GM19438 (cell line): Measurements from ENCODE around the gene KL.
A peak's percentile ranks its signal among the peaks of the same experiment; 100 is the strongest.

Experiments
- ATAC-seq: cut with Tn5 transposase; IDR thresholded peaks from one replicate; pipeline ENCODE4 v1.9.1; 2021; ENCODE audit warnings: low read depth; ENCODE audit not compliant: unreplicated experiment

The KL gene

GRCh38 chr13:33107361-33107760 lies 91.1 kb downstream of the KL start:
- ATAC-seq = no peak

GRCh38 chr13:33108620-33109019 lies 92.4 kb downstream of the KL start:
- ATAC-seq = no peak

GRCh38 chr13:33109271-33109697 lies 93.1 kb downstream of the KL start:
- ATAC-seq = peak; percentile 44

- ATAC-seq = peak; percentile 47
These were observed 93.6 kb downstream of the KL start for GRCh38 chr13:33109801-33110200.

- ATAC-seq = no peak
These were observed 94.1 kb downstream of the KL start for GRCh38 chr13:33110386-33110712.

- ATAC-seq = no peak
These were observed 94.6 kb downstream of the KL start for GRCh38 chr13:33110713-33111413.

GRCh38 chr13:33111414-33112110 lies 95.3 kb downstream of the KL start:
- ATAC-seq = no peak

GRCh38 chr13:33112766-33113165 lies 96.5 kb downstream of the KL start:
- ATAC-seq = no peak

GRCh38 chr13:33114146-33114545 lies 97.9 kb downstream of the KL start:
- no peak for ATAC-seq

- no peak for ATAC-seq
These were observed 99.1 kb downstream of the KL start for GRCh38 chr13:33115274-33115673.
